WTC11 (cell line): ENCODE measurements around the gene OAF. TPM values are rescaled to one million over a fixed set of nuclear protein-coding genes. Genes with fewer than 3 reads are reported as not detected.

Experiments used
- AFF4 ChIP-seq: sonication (generic); formaldehyde crosslinking; IDR thresholded peaks from 2 replicates; pipeline ENCODE4 v1.8.1; 2023; ENCODE audit warnings: mild to moderate bottlenecking, missing genetic modification reagents, borderline replicate concordance
- ARID4B ChIP-seq: sonication (generic); formaldehyde crosslinking; IDR thresholded peaks from 2 replicates; pipeline ENCODE4 v1.8.0; 2023; ENCODE audit warnings: missing genetic modification reagents, mild to moderate bottlenecking, borderline replicate concordance
- ATF1 ChIP-seq: sonication (generic); formaldehyde crosslinking; IDR thresholded peaks from 2 replicates; pipeline ENCODE4 v1.8.1; 2023; ENCODE audit warnings: mild to moderate bottlenecking, moderate library complexity, missing genetic modification reagents
- CREB1 ChIP-seq: sonication (generic); formaldehyde crosslinking; IDR thresholded peaks from 2 replicates; pipeline ENCODE4 v1.8.0; 2023; ENCODE audit warnings: mild to moderate bottlenecking, missing genetic modification reagents
- E2F5 ChIP-seq: sonication (generic); formaldehyde crosslinking; IDR thresholded peaks from 2 replicates; pipeline ENCODE4 v1.8.1; 2022; ENCODE audit warnings: mild to moderate bottlenecking, moderate library complexity, missing genetic modification reagents
- FOXP4 ChIP-seq: sonication (generic); formaldehyde crosslinking; IDR thresholded peaks from 2 replicates; pipeline ENCODE4 v1.8.0; 2022; ENCODE audit warnings: mild to moderate bottlenecking, missing genetic modification reagents
- GTF2I ChIP-seq: fragments of 250-450 bp; sonication (Bioruptor Pico); conservative IDR thresholded peaks from 2 replicates; pipeline ENCODE4 v1.4.0; 2021; ENCODE audit warnings: mild to moderate bottlenecking
- IRF2 ChIP-seq: sonication (generic); formaldehyde crosslinking; IDR thresholded peaks from 2 replicates; pipeline ENCODE4 v1.8.0; 2022; ENCODE audit warnings: low read depth, missing genetic modification reagents, borderline replicate concordance
- JUN ChIP-seq: sonication (generic); formaldehyde crosslinking; IDR thresholded peaks from 2 replicates; pipeline ENCODE4 v1.8.0; 2023; ENCODE audit warnings: mild to moderate bottlenecking, missing genetic modification reagents
- NR1H2 ChIP-seq: sonication (generic); formaldehyde crosslinking; IDR thresholded peaks from 2 replicates; pipeline ENCODE4 v1.9.0; 2021; ENCODE audit warnings: mild to moderate bottlenecking, moderate library complexity, missing genetic modification reagents
- STAT6 ChIP-seq: sonication (generic); formaldehyde crosslinking; conservative IDR thresholded peaks from 2 replicates; pipeline ENCODE4 v1.8.1; 2023; ENCODE audit warnings: mild to moderate bottlenecking, low read depth, missing genetic modification reagents, moderate library complexity
- USF1 ChIP-seq: sonication (generic); formaldehyde crosslinking; IDR thresholded peaks from 2 replicates; pipeline ENCODE4 v1.8.0; 2022; ENCODE audit warnings: mild to moderate bottlenecking, missing genetic modification reagents
- USF2 ChIP-seq: sonication (generic); formaldehyde crosslinking; IDR thresholded peaks from 2 replicates; pipeline ENCODE4 v1.8.1; 2023; ENCODE audit warnings: mild to moderate bottlenecking, missing genetic modification reagents, moderate library complexity
- ZBTB43 ChIP-seq: sonication (generic); formaldehyde crosslinking; IDR thresholded peaks from 2 replicates; pipeline ENCODE4 v1.8.1; 2023; ENCODE audit warnings: mild to moderate bottlenecking, missing genetic modification reagents
- ZMAT4 ChIP-seq: fragments of 250-450 bp; sonication (Bioruptor Pico); IDR thresholded peaks from 2 replicates; pipeline ENCODE4 v1.9.0; 2021; ENCODE audit warnings: mild to moderate bottlenecking
- ZNF671 ChIP-seq: fragments of 250-450 bp; sonication (Bioruptor Pico); IDR thresholded peaks from 2 replicates; pipeline ENCODE4 v1.8.0; 2021; ENCODE audit warnings: mild to moderate bottlenecking
- ZSCAN18 ChIP-seq: fragments of 250-450 bp; sonication (Bioruptor Pico); IDR thresholded peaks from 2 replicates; pipeline ENCODE4 v2.1.2; 2022; ENCODE audit warnings: mild to moderate bottlenecking, moderate library complexity
- total RNA-seq: library from RNA; stranded (reverse); gene quantifications from 3 replicates; pipeline ENCODE4 v1.2.3, GENCODE V29; 2021

OAF gene
- total RNA-seq, 1 experiment from 2014 or later: 5.6 TPM

- TF ChIP-seq AFF4 (CRISPR knock-in tag) (no peak), ZBTB43 (CRISPR knock-in tag) (peak; percentile 16; the same call in 1 of the 2 replicates), JUN (no peak), FOXP4 (CRISPR knock-in tag) (no peak), USF2 (CRISPR knock-in tag) (no peak), NR1H2 (CRISPR knock-in tag) (no peak), ATF1 (0 out of 2 replicates have a peak, but pooled peaks have one; percentile 33), GTF2I (CRISPR knock-in tag) (no peak), STAT6 (CRISPR knock-in tag) (no peak), USF1 (CRISPR knock-in tag) (0 out of 2 replicates have a peak, but pooled peaks have one; percentile 22), ARID4B (CRISPR knock-in tag) (0 out of 2 replicates have a peak, but pooled peaks have one; percentile 35), CREB1 (CRISPR knock-in tag) (no peak), IRF2 (CRISPR knock-in tag) (no peak), ZSCAN18 (CRISPR knock-in tag) (no peak), E2F5 (CRISPR knock-in tag) (no peak), ZNF671 (CRISPR knock-in tag) (peak; percentile 99), ZMAT4 (CRISPR knock-in tag) (no peak)
These were observed 25.6 kb downstream of the OAF start (continued) for GRCh38 chr11:120236169-120237107.
